Smooth muscle cell (in vitro differentiated cells): Measurements from ENCODE around the gene HEY2. TPM values are rescaled to one million over a fixed set of nuclear protein-coding genes. Genes with fewer than 3 reads are reported as not detected.
A peak's percentile ranks its signal among the peaks of the same experiment; 100 is the strongest.

Experiments
- DNase-seq: peaks from one replicate; lab custom pipeline; 2025; ENCODE audit not compliant: unreplicated experiment; lab: John Stamatoyannopoulos, UW
- H2AFZ ChIP-seq: fragments of 200-600 bp; sonication (generic); 2 replicates; pipeline ENCODE4 v1.6.0; 2016; ENCODE audit warnings: antibody characterized with exemption, low read depth, mild to moderate bottlenecking
- H3F3A ChIP-seq: fragments of 200-600 bp; sonication (generic); 2 replicates; pipeline ENCODE4 v1.6.0; 2017; ENCODE audit warnings: antibody characterized with exemption, low read depth
- H3K27ac ChIP-seq: fragments of 200-600 bp; sonication (generic); 2 replicates; pipeline ENCODE4 v1.5.1; 2016; ENCODE audit warnings: low read depth, mild to moderate bottlenecking
- H3K27me3 ChIP-seq: fragments of 200-600 bp; sonication (generic); 2 replicates; pipeline ENCODE4 v1.6.1; 2016; ENCODE audit warnings: low read depth, mild to moderate bottlenecking
- H3K36me3 ChIP-seq: fragments of 200-600 bp; sonication (generic); 2 replicates; pipeline ENCODE4 v1.5.1; 2016; ENCODE audit warnings: low read depth
- H3K4me1 ChIP-seq: fragments of 200-600 bp; sonication (generic); 2 replicates; pipeline ENCODE4 v1.5.1; 2016; ENCODE audit warnings: low read depth
- H3K4me2 ChIP-seq: fragments of 200-600 bp; sonication (generic); 2 replicates; pipeline ENCODE4 v1.6.0; 2016; ENCODE audit warnings: mild to moderate bottlenecking
- H3K4me3 ChIP-seq: fragments of 200-600 bp; sonication (generic); 2 replicates; pipeline ENCODE4 v1.5.1; 2016; ENCODE audit warnings: mild to moderate bottlenecking
- H3K79me2 ChIP-seq: fragments of 200-600 bp; sonication (generic); 2 replicates; pipeline ENCODE4 v1.6.0; 2016; ENCODE audit warnings: low read depth, mild to moderate bottlenecking
- H3K9ac ChIP-seq: fragments of 200-600 bp; sonication (generic); 2 replicates; pipeline ENCODE4 v1.6.0; 2016; ENCODE audit warnings: low read depth
- H3K9me3 ChIP-seq: fragments of 200-600 bp; sonication (generic); replicated peaks from 2 replicates; pipeline ENCODE4 v1.5.1; 2016; ENCODE audit warnings: low read depth
- H4K20me1 ChIP-seq: fragments of 200-600 bp; sonication (generic); 2 replicates; pipeline ENCODE4 v1.6.0; 2016; ENCODE audit warnings: low read depth
- WGBS: methylation state at CpG from one replicate; pipeline ENCODE4 v1.1.7; 2016; ENCODE audit warnings: low lambda C conversion rate; 5-methylcytosine and 5-hydroxymethylcytosine counted together
- polyA plus RNA-seq: library from polyadenylated mRNA; unstranded; fragments of >200 nt; fragmentation: Nextera tagmentation; extraction: Ambion mirVana; gene quantifications from 2 replicates; pipeline ENCODE4 v1.2.1, GENCODE V29; 2016
- total RNA-seq: library from RNA; depleted of rRNA; stranded (reverse); fragments of >200 nt; gene quantifications from 2 replicates; pipeline ENCODE4 v1.2.3, GENCODE V29; 2014
- TF ChIP-seq, protein P1 (sequence below): fragments of 200-600 bp; sonication (generic); IDR thresholded peaks from 2 replicates; pipeline ENCODE4 v1.5.1; 2017; ENCODE audit warnings: borderline replicate concordance, mild to moderate bottlenecking, antibody characterized with exemption; ENCODE audit not compliant: insufficient read depth, poor library complexity, severe bottlenecking

The HEY2 gene
- total and polyA plus RNA-seq, 2 experiments from 2014 or later, result 17.2 to 35.2 TPM

DNA sequence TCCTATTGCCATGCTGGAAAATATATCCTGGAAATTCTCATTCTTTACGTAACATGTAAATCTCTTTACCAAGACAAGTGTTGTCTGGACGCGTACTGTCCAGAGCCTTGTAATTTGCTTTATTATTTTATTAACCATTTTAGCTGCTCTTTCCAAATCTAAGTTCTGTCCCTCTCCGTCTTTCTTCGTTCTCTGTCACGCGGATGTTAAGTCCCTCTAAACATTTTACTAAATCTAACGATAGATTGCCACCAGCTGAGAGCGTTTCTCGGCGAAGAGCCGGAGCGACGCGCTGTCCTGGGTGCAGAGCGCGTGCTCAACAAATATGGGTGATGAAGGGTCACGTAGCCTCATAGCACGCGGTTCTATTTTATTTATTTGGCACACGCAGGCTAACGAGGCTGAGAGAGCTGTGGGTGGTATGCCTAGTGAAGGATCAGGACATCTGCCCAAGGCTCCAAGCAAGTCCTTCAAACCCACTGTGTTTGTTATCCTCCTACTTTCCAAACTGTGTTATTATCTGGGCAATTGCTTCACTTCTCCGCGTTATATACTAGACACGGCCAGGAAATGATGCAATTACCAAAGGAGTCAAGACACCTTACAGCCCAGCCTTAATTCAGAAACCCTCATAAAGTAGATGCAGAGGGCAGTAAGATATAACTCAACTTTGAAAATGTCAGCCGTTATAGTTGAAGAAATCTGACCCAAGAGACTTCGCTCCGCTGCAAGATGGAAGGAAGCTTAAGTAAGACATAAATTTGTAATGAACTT, 31.3 kb downstream of the HEY2 start:
- no peaks in the 10 kb centered on the region for H3K36me3 ChIP-seq
- peak overlapping the region; percentile 86 for H3K4me2 ChIP-seq
- H3K4me3 ChIP-seq, result peak overlapping the region; percentile 61
- DNase-seq, result peak; percentile 14
- TF ChIP-seq, protein P1, sequence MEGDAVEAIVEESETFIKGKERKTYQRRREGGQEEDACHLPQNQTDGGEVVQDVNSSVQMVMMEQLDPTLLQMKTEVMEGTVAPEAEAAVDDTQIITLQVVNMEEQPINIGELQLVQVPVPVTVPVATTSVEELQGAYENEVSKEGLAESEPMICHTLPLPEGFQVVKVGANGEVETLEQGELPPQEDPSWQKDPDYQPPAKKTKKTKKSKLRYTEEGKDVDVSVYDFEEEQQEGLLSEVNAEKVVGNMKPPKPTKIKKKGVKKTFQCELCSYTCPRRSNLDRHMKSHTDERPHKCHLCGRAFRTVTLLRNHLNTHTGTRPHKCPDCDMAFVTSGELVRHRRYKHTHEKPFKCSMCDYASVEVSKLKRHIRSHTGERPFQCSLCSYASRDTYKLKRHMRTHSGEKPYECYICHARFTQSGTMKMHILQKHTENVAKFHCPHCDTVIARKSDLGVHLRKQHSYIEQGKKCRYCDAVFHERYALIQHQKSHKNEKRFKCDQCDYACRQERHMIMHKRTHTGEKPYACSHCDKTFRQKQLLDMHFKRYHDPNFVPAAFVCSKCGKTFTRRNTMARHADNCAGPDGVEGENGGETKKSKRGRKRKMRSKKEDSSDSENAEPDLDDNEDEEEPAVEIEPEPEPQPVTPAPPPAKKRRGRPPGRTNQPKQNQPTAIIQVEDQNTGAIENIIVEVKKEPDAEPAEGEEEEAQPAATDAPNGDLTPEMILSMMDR, result no peak
- peaks cover 23% of the 10 kb centered on the region for H3K79me2 ChIP-seq
- peaks cover 6% of the 10 kb centered on the region for H3F3A ChIP-seq
- H2AFZ ChIP-seq, result peak overlapping the region; percentile 89
- H3K4me1 ChIP-seq, result no peaks in the 10 kb centered on the region
- H4K20me1 ChIP-seq, result no peaks in the 10 kb centered on the region
- no peaks in the 10 kb centered on the region for H3K9me3 ChIP-seq
- peak overlapping the region; percentile 70 for H3K9ac ChIP-seq
- H3K27ac ChIP-seq, result peak overlapping the region; percentile 78
- no peaks in the 10 kb centered on the region for H3K27me3 ChIP-seq
- under 1% methylated on average over 28 of the region's 28 CpGs for WGBS

DNA sequence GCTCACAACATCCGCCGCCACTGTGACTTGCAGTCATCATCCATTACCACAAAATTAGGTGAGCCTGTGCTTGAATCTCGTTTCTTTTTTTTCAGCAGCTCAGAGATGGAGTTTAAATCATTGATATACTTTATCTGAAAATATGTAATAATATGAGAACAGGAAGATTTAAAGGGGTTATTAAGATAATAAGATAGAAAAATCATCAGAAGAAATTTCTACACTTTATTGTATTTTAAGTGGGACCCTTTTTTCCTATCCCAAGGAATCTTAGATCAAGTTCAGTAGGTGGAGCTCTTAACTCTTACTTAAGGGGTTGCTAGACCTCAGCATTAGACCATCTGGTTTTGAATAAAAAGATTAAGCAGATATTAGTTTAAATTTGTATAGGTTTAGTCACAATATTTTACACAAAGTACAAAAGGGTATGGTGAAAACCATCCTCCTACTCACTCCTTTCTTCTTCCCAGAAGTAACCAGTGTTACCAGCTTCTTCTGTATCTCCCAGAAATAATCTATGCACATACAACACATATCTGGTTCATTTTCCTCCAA, 32.0 kb downstream of the HEY2 start:
- H3K4me1 ChIP-seq, result no peaks in the 10 kb centered on the region
- no peak for DNase-seq
- 0% methylated on average over 3 of the region's 3 CpGs for WGBS
- H3K9me3 ChIP-seq, result no peaks in the 10 kb centered on the region
- H3K4me3 ChIP-seq, result peak overlapping the region; percentile 61
- H3K4me2 ChIP-seq, result peak overlapping the region; percentile 86
- H3K9ac ChIP-seq, result peak overlapping the region; percentile 70
- H3K27ac ChIP-seq, result peak overlapping the region; percentile 78
- TF ChIP-seq, protein P1, result no peak
- H3K36me3 ChIP-seq, result no peaks in the 10 kb centered on the region
- H3K79me2 ChIP-seq, result peaks cover 23% of the 10 kb centered on the region
- peaks cover 6% of the 10 kb centered on the region for H3F3A ChIP-seq
- no peaks in the 10 kb centered on the region for H4K20me1 ChIP-seq
- no peaks in the 10 kb centered on the region for H3K27me3 ChIP-seq
- peak overlapping the region; percentile 89 for H2AFZ ChIP-seq

DNA sequence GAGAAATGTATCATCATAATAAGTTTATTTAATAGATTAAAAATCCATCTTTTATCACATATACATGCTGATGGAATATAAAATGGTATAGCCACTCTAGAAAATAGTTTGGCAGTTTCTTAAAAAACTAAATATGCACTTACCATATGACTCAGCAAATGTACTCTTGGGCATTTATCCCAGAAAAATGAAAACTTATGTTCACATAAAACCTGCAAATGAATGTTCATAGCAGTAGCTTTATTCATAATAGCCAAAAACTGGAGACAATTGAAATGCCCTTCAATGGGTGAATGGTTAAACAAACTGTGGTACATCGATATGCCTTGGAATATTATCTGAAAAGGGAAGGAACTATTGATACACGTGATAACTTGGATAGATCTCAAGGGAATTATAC, 34.9 kb downstream of the HEY2 start:
- no peak overlapping the region for H3K9ac ChIP-seq
- H3K27me3 ChIP-seq, result no peaks in the 10 kb centered on the region
- no peak overlapping the region for H3K27ac ChIP-seq
- H3K4me3 ChIP-seq, result no peak overlapping the region
- H3K9me3 ChIP-seq, result no peaks in the 10 kb centered on the region
- no peaks in the 10 kb centered on the region for H4K20me1 ChIP-seq
- no peaks in the 10 kb centered on the region for H3K4me1 ChIP-seq
- 95% methylated on average over 2 of the region's 2 CpGs for WGBS
- DNase-seq, result no peak
- TF ChIP-seq, protein P1, result no peak
- no peak overlapping the region for H2AFZ ChIP-seq
- no peaks in the 10 kb centered on the region for H3K36me3 ChIP-seq
- peaks cover 12% of the 10 kb centered on the region for H3F3A ChIP-seq
- peaks cover 23% of the 10 kb centered on the region for H3K79me2 ChIP-seq
- no peak overlapping the region for H3K4me2 ChIP-seq
